Hindlimb muscle (tissue), 1 donor: ENCODE measurements around the gene AKR1B15. TPM values are rescaled to one million over a fixed set of nuclear protein-coding genes. Genes with fewer than 3 reads are reported as not detected.
"Not testable (repeated sequence)": the region's sequence is repeated elsewhere in the genome, so short reads cannot be mapped to it uniquely, and the experiment has no call there.

Experiments
- DNase-seq: peaks from one replicate; pipeline ENCODE4 v3.0.0-alpha.2; 2013
- polyA plus RNA-seq: library from polyadenylated mRNA; unstranded; fragments of 120-200 nt; gene quantifications from one replicate; pipeline ENCODE4 v1.2.1, GENCODE V29; 2013; ENCODE audit not compliant: insufficient read length

AKR1B15 gene
- 0.26 TPM for polyA plus RNA-seq

DNA sequence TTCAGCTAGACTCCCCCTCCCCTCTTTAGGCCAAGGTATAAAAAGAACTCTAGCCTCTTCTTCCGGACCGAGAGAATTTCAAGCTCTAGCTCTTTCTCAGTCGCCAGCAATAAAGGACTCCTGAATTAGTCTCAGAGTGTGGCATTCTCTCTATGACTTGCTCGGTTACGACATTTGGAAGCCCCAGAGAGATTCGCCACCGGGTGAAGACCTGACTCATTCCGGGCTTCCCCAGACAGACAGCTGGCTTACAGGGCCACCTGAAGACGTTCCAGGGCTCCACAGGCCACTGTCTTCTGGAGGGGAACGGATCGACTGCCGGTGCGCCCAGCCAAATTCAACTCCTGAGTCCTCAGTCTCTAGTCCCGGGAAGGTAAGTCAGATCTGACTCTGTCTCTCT lies at the start of gene AKR1B15:
Gene AKR1B15 (plus strand): TSS at position 234 of the 400 bp plus-strand sequence. CDS start 15,510 bp downstream, outside the sequence.
- no peak for DNase-seq

DNA sequence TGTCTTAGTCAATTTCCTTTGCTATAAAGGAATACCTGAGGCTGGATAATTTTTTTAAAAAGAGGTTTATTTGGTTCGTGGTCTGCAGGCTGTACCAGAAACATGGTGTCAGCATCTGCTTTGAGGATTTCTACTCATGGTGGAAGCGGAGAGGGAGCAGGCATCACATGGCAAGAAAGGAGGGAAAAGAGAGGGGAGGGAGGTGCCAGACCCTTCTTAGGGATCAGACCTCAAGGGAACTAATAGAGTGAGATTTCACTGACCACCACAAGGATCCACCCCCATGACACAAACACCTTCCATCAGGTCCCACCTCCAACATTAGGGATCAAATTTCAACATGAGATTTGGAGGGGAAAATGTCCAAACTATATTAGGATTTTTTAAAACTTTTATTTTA lies 48.5 kb upstream of the AKR1B15 start:
- DNase-seq, result no peak

DNA sequence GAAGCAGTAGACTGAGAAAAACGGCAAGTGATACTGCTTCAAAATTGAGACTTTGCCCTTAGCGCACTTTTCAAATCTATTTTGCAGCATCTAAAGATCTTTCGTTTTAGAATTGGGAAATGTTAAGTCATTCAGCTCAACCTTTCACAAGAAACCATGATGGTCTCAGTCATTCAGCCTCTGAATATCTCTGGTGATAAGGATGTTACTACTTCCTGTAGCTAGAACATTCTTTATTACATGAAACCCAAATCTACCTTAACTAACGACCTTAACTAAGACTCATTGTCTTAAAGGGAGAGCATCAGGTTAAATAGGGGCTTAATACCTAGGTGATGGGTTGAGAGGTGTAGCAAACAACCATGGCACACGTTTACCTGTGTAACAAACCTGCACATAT lies 47.9 kb upstream of the AKR1B15 start:
- DNase-seq, result no peak

DNA sequence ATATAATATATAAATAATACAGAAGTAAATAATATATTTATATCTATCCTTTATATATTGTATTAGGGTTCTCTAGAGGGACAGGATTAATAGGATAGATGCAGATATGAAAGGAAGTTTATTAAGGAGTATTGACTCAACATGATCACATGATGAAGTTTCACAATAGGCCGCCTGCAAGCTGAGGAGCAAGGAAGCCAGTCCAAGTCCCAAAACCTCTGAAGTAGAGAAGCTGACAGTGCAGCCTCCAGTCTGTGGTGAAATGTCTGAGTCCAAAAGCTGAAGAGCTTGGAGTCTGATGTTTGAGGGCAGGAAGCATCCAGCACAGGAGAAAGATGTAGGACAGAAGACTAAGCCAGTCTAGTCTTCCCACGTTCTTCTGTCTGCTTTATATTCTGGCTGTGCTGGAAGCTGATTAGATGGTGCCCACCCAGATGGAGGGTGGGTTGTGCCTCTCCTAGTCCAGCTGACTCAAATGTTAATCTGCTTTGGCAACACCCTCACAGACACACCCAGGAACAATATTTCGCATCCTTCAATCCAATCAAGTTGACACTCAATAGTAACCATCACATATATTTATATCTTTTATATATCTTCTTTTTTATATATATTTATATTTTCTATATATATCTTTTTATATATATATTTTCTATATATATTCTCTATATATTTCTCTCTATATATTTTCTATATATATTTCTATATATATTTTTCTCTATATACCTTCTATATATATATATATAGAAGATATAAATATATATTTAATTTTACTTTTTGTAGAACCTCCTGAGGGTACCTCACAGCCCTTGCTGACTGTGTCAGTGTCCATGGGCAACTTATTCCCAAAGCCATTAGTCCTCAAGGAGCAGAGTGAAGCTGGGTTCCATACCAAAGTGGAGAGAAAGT lies 46.2 kb upstream of the AKR1B15 start:
- no peak for DNase-seq

DNA sequence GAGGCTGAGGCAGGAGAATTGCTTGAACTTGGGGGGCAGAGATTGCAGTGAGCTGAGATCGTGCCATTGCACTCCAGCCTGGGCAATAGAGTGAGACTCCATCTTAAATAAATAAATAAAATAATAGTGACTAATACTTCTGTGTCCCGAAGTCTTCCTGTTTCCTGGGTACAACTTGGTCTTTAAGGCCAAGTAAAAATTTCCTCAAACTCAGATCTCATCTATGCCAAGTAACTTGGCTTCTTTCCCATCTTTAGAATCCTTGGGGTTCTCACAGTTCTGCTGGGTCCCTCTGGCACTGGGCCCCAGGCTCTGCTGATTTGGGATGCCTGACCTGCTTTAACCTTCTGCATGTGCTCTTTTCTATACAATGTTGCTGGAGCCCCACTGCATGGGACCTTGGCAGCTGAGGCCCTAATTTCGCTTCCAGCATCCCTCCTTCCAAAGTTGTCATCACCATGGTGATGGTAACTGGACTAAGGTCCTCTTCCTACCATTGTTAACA lies 44.2 kb upstream of the AKR1B15 start:
- no peak for DNase-seq

DNA sequence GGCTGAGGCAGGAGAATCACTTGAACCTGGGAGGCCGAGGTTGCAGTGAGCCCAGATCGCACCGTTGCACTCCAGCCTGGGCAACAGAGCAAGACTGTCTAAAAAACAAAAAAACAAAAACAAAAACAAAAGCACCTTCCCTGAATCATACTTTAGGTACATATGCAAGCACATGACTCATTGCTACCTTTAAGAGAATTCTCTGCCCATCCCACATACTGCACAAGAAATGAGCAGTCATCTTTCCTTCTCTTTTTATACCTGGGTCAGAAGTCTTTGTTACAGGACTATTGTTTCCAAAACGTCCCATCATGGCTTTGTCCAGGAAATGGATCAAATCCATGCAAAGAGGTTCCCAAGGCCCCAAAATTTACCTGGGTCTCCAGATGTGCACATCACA lies 43.1 kb upstream of the AKR1B15 start:
- no peak for DNase-seq

DNA sequence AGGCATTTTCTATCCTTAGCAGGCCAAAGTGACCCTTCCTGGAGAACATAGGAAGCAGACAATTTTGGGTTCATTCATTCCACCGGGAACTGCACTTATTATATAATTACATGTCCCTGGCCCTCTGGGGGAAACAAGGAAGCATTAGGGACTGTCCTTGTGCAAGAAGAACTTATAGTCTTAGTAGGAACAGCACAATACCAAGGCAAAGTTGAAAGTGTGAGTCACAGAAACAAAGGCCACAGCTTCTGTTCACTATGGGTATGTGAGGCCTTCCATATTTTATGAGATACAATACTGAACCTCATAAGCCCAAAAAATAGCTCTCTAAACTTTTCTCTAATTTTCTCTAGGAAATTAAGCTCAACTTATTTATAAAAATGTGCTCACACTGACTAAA lies 39.9 kb upstream of the AKR1B15 start:
- no peak for DNase-seq

DNA sequence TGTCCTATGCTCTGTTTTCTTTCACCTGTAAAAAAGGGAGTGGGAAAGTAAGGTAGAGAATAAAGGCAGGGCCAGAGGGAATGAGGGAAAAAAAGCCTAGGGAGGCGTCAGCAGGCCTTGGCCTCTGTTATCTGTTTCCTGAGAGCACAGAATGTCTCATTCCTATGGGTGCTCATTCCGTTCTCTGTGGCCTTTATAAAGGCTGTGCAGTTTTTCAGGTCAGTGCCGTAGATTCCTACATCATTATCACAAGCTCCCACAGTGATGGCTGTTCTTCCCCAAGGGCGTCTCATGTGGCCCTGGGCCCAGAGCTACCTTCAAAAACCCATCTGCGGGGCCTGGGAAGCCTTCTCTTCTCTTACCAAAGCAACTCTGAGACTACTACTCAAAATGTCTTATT lies 38.3 kb upstream of the AKR1B15 start:
- no peak for DNase-seq

DNA sequence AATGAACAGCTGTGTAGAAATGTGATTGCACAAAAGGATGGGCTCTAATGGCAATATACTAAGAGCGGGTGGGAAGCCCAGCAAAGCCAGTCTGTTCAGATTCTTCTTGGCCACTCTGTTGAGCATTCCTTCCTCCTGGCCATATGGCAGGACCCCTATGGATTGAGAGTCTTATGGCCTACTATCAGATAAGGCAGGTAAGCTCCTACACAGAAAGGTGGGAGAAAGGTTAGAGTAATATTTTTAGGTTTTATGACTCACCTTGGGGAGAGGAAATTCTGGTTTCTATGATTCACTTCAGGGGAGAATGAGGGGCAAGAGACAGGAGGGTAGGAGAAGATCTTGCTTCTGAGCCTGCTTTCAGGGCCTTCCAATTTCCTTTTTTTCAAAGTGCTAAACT lies 36.6 kb upstream of the AKR1B15 start:
- no peak for DNase-seq

DNA sequence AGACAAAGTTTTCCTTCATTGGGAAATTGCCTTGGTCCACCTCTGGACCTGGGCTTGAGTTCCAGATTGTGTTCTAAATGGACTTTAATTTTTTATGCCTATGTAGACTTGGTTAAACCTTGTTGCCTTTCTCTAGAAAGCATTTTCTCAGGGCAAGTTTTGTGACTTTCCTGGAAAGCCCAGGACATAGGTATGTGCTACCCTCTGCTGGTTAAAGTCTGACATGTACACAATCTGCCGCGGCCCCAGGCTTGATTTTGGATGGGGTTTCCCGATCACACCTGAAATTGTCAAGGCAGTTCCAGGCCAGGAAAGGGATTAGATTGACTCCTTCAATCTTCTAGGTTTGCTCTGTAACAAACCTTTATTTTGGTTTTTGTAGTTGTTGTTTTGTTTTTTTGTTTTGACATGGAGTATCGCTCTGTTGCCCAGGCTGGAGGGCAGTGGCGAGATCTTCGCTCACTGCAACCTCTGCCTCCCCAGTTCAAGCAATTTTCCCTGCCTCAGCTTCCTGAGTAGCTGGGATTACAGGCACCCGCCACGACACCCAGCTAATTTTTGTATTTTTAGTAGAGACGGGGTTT lies 35.6 kb upstream of the AKR1B15 start:
- peak; percentile 31 for DNase-seq

DNA sequence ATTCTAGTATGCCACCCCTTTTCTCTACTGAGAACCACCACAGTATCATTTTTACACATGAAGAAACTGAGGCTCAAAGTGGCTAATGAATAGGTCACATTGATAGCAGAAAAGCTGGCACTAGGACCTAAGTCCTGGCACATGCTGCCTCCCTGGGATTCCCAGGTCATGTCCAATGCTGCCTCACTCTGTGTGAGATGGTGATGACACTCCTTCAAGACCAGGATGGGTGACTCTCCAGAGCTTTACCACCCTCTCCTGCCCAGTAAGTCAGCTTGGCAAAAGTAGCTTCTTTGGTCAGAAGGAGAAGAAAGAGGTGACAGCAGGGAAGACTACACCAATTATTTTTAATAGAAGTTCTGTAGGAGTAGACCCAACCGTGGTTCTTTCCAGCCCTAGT lies 34.8 kb upstream of the AKR1B15 start:
- DNase-seq, result no peak

DNA sequence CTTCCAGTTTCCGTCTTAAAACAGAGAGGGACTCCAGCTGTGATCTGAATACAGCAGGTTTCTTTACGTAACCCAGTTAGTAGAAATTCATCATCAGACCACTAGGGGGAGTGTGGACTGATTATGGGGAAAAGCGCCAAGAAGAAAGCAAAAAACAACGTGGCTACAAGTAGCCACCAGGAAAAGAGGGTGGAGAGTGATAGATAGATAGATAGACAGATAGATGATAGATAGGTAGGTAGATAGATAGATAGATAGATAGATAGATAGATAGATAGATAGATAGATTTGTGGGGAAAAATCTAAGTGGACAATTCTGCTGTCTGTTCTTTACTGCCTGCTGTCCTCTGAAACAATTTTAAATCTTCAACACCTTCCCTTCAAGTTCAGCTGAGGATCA lies 34.2 kb upstream of the AKR1B15 start:
- peak; percentile 57 for DNase-seq

DNA sequence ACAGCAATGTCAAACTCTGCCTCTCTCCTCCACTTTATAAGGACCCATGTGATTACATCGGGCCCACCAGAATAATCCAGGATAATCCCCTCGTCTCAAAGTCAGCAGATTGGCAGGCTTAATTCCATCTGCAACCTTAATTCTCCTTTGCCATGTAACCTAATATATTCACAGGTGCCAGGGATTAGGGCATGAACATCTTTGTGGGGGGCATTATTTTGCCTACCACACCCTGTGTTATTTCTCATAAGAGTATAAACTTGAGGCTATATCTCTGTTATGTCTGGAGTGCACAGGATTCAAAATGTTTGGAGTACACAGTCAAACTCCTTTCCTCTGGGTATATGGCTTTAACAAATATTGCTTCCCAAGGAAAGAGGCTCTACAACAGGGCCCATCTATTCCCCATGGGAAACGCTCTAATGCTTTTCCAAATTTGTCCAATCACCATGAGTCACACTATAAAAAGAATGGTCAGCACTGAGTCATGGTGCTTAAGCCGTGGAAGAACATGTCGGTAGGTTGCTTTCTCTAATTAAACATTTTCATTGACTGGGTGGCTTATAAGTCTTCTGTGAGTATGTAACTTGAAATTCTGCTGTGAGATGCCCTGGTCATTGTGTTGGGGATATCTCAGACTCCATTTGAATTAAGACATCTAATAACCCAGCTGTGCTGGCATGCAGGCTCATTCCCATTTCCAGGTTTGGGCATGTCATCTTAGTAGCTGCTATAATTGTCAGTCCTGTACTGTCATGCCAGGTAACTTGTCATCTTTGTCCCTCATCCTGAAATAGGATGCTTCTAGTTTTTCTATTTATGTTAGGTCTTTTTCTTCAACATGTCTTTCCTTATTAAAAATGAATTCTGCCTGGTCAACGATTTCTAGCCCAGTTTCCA lies 33.1 kb upstream of the AKR1B15 start:
- DNase-seq, result no peak

DNA sequence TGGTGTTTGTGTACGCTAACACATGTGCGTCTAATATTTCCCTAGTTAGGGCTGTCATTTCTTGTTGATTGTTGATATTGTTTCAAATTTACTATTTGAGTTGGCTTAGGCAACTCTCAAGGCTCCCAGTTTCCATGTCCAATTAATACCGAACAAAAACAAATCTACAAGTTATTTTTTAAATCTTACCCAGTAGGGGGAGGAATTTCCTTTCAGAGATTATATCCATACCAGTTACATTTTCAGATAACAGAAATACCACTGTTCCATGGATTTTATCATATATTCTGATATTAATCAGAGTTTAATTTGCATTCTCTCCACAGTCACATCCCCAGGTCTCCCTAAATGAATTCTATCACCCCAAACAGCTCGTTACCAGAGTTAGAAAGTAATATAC lies 28.8 kb upstream of the AKR1B15 start:
- no peak for DNase-seq

DNA sequence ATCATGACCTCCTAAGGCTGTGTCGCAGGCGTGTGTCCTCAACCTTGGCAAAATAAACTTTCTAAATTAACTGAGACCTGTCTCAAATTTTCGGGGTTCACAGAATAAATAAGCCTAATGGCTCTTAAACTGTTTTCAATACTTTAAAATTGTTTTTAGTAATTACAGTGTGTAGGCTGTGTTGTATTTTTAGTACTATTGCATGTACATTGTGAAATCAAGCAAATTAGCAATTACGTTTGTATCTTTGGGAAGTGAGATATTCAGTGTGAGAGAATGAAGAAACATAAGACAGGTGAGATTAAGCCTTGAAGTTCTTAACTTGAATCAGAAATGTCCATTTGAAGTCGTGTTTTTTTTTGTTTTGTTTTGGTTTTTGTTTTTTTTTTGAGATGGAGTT lies 26.3 kb upstream of the AKR1B15 start:
- no peak for DNase-seq

DNA sequence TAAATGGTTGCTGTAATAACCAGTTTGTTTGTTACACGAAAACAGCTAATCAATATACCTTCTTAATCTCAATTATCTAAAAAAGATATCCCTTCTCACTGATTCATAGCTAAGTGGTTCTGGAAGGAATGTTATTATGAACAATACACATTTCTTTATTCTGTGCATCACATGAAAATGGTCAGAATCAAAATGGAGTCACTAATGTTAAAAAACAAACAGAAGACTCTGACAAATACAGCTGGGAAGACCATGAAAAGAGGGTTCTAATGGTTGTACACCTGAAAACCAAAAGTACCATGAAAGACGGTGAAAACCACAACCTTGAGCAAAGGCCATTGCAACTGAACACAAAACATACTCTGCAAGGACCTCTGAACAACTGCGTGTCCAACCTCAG lies 23.5 kb upstream of the AKR1B15 start:
- DNase-seq, result not testable (repeated sequence)

DNA sequence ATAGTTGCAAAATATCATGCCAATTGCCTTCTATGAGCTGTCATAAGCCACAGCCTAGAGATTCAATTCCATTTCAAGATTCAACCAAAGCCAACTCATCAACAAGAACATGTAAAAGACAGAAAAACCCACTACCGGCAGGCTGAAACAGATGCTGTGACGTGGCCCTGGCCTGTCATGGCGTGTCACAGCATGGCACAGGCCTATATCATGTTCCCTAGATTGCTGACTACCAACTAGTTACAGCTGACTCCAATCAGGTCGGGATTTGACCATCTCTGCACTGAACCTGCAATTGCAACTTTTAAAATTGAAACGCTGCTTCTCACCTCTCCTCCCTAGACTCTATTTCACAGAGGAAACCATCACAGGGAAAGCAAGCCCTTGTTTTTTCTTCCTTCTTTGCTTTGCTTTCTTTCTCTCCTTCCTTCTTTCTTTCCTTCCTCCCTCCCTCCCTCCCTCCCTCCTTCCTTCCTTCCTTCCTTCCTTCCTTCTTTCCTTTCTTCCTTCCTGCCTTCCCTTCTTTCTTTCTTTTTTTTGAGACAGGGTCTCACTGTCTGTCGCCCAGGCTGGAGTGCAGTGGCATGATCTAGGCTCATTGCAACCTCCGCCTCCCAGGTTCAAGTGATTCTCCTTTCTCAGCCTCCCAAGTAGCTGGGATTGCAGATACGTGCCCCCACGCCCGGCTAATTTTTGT lies 22.2 kb upstream of the AKR1B15 start:
- not testable (repeated sequence) for DNase-seq

DNA sequence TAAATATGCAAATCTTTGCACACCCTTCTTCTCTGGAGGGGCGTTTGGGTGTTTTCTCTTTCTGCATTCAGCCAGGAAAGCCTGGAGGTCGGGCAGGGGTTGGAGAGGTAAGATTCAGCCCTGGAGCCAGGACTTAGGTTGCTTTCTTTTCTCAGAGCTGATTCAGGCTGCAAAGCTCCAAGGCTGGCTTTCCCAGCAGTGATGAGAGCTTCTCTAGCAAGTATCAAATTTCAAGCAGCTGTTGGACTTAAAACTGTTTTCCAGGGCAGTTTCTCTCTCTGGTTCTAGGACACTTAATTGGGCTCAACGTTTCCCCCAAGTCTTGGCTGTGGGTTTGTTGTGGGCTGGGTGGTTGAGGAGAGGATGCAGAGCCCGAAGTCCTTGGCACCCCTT lies 20.9 kb upstream of the AKR1B15 start:
- peak; percentile 64 for DNase-seq

DNA sequence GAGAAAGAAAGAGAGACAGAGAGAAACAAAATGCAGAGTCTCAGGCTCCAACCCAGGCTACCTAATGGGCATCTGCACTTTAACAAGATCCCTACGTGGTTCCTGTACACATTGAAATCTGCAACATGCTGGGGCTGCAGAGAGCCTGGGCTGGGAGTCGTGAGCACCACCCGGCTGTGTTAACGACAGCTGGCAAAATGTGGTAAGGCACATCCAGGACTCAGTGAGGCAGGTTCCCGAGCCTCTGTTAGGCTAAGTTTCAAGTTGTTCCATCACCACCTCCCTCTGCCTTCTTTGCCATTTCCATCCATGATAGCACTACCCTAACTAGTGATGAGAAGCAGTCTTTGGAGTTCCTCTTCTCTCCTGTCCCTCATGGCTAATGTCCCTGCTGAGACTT lies 20.2 kb upstream of the AKR1B15 start:
- DNase-seq, result no peak

DNA sequence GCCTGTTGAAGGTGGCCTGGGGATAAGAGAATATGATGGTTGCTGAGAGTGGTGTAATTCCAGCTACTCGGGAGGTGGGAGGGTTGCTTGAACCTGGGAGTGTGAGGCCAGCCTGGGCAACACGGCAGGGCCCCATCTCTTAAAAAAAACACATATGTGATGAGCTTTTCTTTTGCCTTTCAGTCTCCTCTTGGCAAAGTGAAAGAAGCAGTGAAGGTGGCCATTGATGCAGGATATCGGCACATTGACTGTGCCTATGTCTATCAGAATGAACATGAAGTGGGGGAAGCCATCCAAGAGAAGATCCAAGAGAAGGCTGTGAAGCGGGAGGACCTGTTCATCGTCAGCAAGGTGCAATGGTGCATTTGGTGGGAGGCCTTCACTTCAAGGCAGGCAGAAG lies 18.4 kb upstream of the AKR1B15 start:
- no peak for DNase-seq

DNA sequence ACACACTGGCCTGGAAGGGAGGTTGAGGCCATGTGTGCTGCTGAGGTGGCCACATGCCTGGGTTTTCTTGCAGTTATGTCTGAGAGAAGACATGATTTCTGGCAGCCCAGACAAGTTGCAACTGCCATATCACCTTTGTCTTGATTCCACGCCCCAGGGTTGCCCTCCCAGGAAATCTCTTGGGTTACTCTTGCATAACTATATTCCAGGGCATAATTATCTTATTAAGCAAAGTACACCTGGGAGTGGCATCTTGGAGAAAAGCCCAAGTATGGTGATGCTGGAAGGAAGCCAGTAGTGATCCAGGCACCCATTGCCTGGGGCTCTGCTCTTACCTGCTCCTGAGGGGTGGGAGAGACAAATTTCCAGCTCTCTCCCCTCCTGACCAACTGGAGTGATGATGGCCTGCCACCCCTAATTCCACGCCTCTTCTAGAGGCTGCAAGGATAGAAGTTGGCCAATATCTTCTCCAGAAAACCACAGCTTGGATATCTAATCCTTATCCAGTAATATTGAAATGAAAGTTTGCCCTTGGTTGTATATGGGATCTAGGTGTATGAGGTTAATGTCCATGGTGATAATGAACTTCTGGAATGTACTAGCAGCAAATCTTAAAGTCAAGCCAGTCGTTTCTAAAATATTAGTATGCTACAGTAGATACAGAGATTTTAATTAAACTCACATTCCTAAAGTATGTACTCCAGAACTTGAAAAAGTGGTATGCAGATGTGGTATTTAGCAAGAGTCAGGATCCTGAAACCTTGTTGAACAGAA lies 16.5 kb upstream of the AKR1B15 start:
- no peak for DNase-seq

DNA sequence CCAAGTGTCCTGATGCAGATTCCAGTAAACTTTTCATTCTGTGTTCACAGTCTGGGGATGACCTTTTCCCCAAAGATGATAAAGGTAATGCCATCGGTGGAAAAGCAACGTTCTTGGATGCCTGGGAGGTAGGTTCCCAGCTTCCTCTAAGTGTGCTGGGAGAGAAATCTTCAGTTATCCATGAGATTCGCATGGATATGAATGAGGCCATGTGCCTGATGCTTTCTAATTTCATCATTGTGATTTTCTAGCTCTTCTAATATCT lies 16.0 kb upstream of the AKR1B15 start:
- DNase-seq, result no peak
